Skin epidermis (tissue), 12 donors: Measurements from ENCODE around the gene CRYL1.

Experiments
- H3K27ac ChIP-seq, 21 experiments: fragments of 200-600 bp; sonication (generic) in 11 of 21; one replicate each; pipeline ENCODE4 v1.5.0; 2020; ENCODE audit warnings: mild to moderate bottlenecking in 3 of 21, inconsistent platforms in 2 of 21, moderate library complexity in 2 of 21
- H3K4me3 ChIP-seq, 7 experiments: fragments of 200-600 bp; sonication (generic) in 2 of 7; one replicate each; pipeline ENCODE4 v1.5.0; 2020; ENCODE audit warnings: inconsistent platforms in 2 of 7, mild to moderate bottlenecking in 2 of 7, moderate library complexity in 1 of 7

CRYL1 gene

GRCh38 chr13:20393273-20394168 is 132.1 kb downstream of the CRYL1 start:
- peak overlapping the region in 1 of 21 experiments; percentile 27 for H3K27ac ChIP-seq
- H3K4me3 ChIP-seq = no peak overlapping the region

- H3K4me3 ChIP-seq = no peak overlapping the region
- H3K27ac ChIP-seq = no peak overlapping the region
Observed at GRCh38 chr13:20392530-20392929, 133.1 kb downstream of the CRYL1 start.

- Histone ChIP-seq H3K27ac (peak overlapping the region in 7 of 21 experiments; percentile 14 to 60 (median 32)), H3K4me3 (no peak overlapping the region)
Observed at GRCh38 chr13:20391597-20392452, 133.8 kb downstream of the CRYL1 start.

DNA sequence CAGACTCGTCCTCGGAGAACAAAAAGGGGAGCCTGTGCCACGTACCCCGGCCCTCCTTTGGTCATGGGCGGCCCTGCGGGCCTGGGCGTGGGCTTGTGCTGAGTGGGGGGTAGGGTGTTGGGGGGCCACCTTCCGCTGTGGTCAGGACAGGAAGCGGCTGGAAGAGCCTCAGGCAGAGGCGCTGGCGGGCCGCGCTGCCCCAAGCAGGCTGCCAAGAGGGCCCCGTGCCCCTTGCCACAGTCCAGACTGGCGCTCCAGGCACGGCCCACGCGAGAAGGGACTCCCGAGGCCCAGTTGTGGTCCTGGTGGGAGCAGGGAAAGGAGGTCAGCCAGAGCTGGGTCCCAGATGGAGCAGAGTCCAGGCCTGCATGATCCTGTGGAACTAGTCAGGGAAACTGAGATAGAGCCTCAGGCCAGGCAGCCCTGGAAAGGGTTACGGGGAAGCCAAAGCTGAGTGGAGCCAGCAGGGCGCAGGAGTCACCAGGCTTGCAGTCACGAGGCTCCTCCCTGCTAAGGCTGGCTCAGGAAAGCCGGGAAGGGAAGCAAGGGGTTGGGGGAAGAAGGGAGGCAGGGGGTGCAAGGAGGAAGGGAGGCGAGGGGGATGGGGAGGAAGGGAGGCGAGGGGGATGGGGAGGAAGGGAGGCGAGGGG is 135.0 kb downstream of the CRYL1 start:
- H3K27ac ChIP-seq = peak overlapping the region in 2 of 21 experiments; percentile 28 to 29
- no peak overlapping the region for H3K4me3 ChIP-seq

DNA sequence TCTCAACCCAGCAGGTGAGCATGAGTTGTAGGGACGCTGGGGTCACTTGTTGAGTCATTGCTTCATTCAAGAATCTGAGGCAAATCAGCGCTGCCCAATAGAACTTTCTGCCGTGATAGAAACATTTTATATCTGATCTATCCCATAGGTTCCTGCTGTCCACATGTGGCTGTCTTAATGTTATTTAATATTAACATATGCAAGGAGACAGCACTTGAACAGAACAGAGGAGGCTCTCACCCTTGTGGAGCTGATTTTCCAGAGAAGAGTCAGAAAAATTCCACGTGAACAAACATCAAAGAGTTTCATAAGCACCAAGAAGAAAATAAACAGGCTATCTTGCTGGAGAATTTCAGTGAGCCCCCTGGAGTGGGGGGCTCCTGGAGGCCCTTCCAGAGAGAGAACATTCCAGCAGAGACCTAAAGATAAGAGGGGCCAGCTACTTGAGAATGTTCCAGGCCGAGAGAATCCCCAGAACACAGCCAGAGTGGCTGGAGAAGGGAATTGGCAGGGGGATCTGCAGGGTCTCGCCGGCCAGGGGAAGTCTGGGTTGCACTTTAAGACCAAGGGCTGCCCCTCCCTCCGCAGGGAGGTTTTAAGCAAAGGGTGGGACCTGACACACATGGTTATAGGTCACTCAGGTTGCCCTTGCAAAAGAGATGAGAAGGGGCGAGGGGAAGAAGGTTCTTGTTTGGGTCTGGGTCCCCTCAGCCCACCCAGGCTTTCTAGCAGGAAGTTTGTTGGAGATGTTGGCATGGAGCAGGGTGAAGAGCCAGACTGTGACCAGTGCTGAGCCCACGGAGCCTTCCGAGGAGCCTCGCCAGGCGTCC is 135.7 kb downstream of the CRYL1 start:
- Histone ChIP-seq H3K4me3 (no peak overlapping the region), H3K27ac (peak overlapping the region in 1 of 21 experiments; percentile 28)

GRCh38 chr13:20388184-20388583 is 137.5 kb downstream of the CRYL1 start:
- no peak overlapping the region for H3K4me3 ChIP-seq
- peak overlapping the region in 19 of 21 experiments; percentile 32 to 84 (median 74) for H3K27ac ChIP-seq

DNA sequence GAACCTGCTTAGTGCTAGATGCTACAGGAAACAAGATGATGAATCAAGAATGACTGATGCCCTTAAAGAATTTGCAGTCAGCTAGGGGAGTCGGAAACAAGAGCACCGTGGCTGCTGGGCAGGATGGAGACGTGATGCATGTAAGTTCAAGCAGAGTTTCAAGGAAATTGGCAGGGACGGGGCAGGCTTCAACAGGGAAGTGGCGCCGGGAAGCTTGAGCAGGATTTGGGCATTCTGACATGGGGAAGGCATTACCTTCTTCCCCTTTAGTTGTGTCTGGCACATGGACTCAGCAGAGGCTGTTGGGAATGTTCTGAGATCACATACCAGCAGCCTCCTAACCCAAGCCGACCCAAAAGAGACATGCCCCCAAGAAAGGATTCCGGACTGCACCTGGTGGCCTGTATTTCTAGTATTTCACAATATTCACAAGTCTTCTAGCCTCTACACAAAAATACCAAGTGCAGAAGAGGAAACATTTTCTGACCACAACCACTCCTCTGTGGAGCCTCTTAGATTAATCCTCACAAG is 138.2 kb downstream of the CRYL1 start:
- H3K4me3 ChIP-seq = no peak overlapping the region
- peak overlapping the region in 18 of 21 experiments; percentile 32 to 84 (median 74) for H3K27ac ChIP-seq

DNA sequence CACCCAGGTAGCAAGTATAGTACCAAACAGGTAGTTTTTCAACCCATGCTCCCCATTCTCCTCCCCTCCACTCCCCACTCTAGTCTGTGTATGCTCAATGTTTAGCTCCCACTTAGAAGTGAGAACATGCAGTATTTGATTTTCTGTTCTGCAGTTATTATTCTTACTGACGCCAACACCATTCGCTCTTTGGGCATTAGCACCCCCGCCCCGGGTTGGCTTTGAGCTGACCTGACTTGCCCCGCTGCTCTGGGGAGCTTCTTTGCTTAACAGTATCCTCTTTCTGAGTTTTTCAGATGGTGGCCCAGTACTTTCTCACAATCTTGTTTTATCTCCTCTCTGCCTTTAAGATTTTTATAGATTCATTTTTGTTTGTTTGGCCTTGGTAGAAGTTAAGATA is 138.7 kb downstream of the CRYL1 start:
- peak overlapping the region in 5 of 21 experiments; percentile 15 to 84 (median 75) for H3K27ac ChIP-seq
- no peak overlapping the region for H3K4me3 ChIP-seq

- no peak overlapping the region for H3K4me3 ChIP-seq
- no peak overlapping the region for H3K27ac ChIP-seq
Observed at GRCh38 chr13:20383058-20383457, 142.6 kb downstream of the CRYL1 start.

GRCh38 chr13:20381401-20381800 is 144.3 kb downstream of the CRYL1 start:
- H3K4me3 ChIP-seq = no peak overlapping the region
- H3K27ac ChIP-seq = no peak overlapping the region

GRCh38 chr13:20378721-20379120 is 146.9 kb downstream of the CRYL1 start:
- H3K4me3 ChIP-seq = no peak overlapping the region
- peak overlapping the region in 1 of 21 experiments; percentile 40 for H3K27ac ChIP-seq

GRCh38 chr13:20377720-20378119 is 147.9 kb downstream of the CRYL1 start:
- H3K27ac ChIP-seq = no peak overlapping the region
- no peak overlapping the region for H3K4me3 ChIP-seq

DNA sequence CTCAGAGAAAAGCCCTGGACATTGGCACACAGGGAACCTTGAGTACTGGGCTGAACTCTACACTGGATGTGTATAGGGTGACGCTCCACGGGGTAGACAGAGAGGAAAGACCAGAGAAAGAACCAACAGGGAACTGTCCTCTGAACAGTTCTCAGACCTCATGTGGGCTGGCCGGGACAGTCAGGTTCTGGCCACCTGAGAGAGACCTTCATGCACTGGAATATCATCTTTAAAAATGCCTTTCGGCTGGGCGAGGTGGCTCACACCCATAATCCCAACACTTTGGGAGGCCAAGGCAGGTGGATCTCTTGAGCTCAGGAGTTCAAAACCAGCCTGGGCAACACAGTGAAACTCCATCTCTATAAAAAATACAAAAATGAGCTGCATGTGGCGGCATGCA is 149.8 kb downstream of the CRYL1 start:
- H3K4me3 ChIP-seq = no peak overlapping the region
- no peak overlapping the region for H3K27ac ChIP-seq

GRCh38 chr13:20373861-20374260 is 151.8 kb downstream of the CRYL1 start:
- Histone ChIP-seq H3K27ac (peak overlapping the region in 5 of 21 experiments; percentile 13 to 76 (median 39)), H3K4me3 (no peak overlapping the region)

GRCh38 chr13:20371825-20372224 is 153.8 kb downstream of the CRYL1 start:
- Histone ChIP-seq H3K27ac (peak overlapping the region in 3 of 21 experiments; percentile 10 to 76 (median 38)), H3K4me3 (no peak overlapping the region)

DNA sequence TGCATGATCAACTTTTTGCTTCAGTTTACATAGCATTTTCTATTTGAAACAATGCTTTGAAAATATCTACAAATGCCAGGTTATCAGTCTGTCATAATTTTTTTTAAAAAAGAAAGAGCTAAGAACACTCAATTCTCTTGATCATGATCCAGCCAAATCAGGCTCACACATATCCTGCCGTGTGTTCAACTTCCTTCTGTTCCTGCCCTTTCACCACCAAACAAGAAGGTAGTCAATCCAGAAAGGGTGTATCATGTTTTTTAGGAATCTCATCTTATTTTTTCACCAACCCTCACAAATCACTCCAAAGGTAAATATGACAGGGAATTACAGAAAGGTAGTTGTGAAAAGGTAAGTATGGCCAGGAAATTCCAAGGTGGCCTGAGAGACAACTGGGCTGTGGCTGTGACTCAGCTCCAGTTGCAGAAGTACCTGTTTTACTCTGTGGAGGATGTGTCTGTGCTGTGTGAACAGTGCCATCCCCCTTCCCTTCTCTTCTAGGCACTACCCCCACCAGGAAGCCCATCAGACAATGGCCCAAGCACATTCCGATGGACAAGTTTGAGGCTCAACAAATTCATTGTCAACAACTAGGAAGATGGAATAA is 154.7 kb downstream of the CRYL1 start:
- Histone ChIP-seq H3K27ac (peak overlapping the region in 8 of 21 experiments; percentile 11 to 76 (median 36)), H3K4me3 (no peak overlapping the region)

DNA sequence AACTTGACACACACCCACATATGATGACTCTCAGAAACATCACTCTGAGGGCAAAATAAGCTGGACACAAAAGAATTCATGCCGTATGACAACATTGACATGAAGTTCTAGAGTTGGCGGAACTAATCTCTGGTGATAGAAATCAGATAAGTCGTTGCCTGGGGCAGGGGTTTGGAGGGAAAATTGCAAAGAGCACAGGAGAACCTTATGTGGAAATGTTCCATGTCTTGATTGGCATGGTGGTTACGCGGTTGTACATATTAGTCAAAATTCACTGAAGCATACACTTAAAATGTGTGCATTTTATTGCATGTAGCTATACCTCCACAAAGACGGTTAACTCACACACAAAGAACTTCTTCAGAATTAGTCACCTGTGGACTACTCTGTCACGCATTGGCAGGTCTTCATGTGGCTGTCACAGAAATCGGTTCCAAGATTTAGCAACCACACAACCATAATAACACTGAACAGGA is 155.7 kb downstream of the CRYL1 start:
- peak overlapping the region in 3 of 21 experiments; percentile 11 to 76 (median 40) for H3K27ac ChIP-seq

GRCh38 chr13:20366056-20366455 is 159.6 kb downstream of the CRYL1 start:
- no peak overlapping the region for H3K27ac ChIP-seq
- H3K4me3 ChIP-seq = no peak overlapping the region

More for the DNA sequence above, 155.7 kb downstream of the CRYL1 start:
- H3K4me3 ChIP-seq = no peak overlapping the region
